Small intestine (tissue), 7 donors: Measurements from ENCODE around the gene GMPPA. TPM values are rescaled to one million over a fixed set of nuclear protein-coding genes. Genes with fewer than 3 reads are reported as not detected.

Source experiments
- DNase-seq, 2 donors: peaks; one replicate each; pipeline versions ENCODE4 v3.0.0 to v3.0.0-alpha.2; 2013
- FAIRE-seq: peaks from 2 replicates; lab custom pipeline; 2012; peaks lifted over from hg19 to GRCh38; lab: Jason Lieb, UNC
- H3K27ac ChIP-seq, 3 donors: one replicate each; pipeline ENCODE4 v1.5.1; 2013; ENCODE audit warnings: low read length in 2 of 3, mild to moderate bottlenecking in 2 of 3, control low read depth in 1 of 3, inconsistent platforms in 1 of 3, low read depth in 1 of 3, moderate library complexity in 1 of 3
- H3K27me3 ChIP-seq, 3 donors: one replicate each; pipeline ENCODE4 v1.6.1; 2013; ENCODE audit warnings: low read length in 3 of 3, inconsistent platforms in 1 of 3; ENCODE audit not compliant: control insufficient read depth in 3 of 3, insufficient read depth in 3 of 3
- H3K36me3 ChIP-seq, 3 donors: one replicate each; pipeline ENCODE4 v1.6.1; 2013; ENCODE audit warnings: low read length in 3 of 3, inconsistent platforms in 1 of 3, low read depth in 1 of 3, mild to moderate bottlenecking in 1 of 3, moderate library complexity in 1 of 3; ENCODE audit not compliant: control insufficient read depth in 3 of 3, insufficient read depth in 2 of 3
- H3K4me1 ChIP-seq, 3 donors: one replicate each; pipeline ENCODE4 v1.6.1; 2013; ENCODE audit warnings: low read length in 2 of 3, inconsistent platforms in 1 of 3, low read depth in 1 of 3, mild to moderate bottlenecking in 1 of 3, moderate library complexity in 1 of 3; ENCODE audit not compliant: control insufficient read depth in 3 of 3, insufficient read depth in 2 of 3
- H3K4me3 ChIP-seq, 3 donors: one replicate each; pipeline ENCODE4 v1.5.1; 2013; ENCODE audit warnings: low read length in 3 of 3, control low read depth in 1 of 3, inconsistent platforms in 1 of 3, low read depth in 1 of 3, mild to moderate bottlenecking in 1 of 3, moderate library complexity in 1 of 3
- H3K9me3 ChIP-seq, 2 donors: one replicate each; pipeline ENCODE4 v1.6.1; 2013; ENCODE audit warnings: low read depth in 1 of 2, low read length in 1 of 2; ENCODE audit not compliant: control insufficient read depth in 2 of 2, insufficient read depth in 1 of 2
- WGBS, 3 donors: extraction: QIAGEN DNeasy Blood & Tissue Kit; methylation state at CpG; one replicate each; pipeline ENCODE4 v1.1.7; 2013; 5-methylcytosine and 5-hydroxymethylcytosine counted together
- polyA plus RNA-seq, 4 donors: library from polyadenylated mRNA; stranded (reverse) in 3 of 4; unstranded in 1 of 4; fragments of 200-250 nt in 3 of 4; fragments of 120-200 nt in 1 of 4; gene quantifications; one replicate each; pipeline versions ENCODE4 v1.2.1 to v1.2.3, GENCODE V29; 2013
- donor health status: healthy with polysubstance abuse.
- donor health status: control.
- donor health status: control.
- donor health status: Bipolar disorder and iron deficiency.
- donor health status: healthy.

The GMPPA gene
- polyA plus RNA-seq, 4 donors, result 52.6 to 63.5 (median 61.3) TPM

DNA sequence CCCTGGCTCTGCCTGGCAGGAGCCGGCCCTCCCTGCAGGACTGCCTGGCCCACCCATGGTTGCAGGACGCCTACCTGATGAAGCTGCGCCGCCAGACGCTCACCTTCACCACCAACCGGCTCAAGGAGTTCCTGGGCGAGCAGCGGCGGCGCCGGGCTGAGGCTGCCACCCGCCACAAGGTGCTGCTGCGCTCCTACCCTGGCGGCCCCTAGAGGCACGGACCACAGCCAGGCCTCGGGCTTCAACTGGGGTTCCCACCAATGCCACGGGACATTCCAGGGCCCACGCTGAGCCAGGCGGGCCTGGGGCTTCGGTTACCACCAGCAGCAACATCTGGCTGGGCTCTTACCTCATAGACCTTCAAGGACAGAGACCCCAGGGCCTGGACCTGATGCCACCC lies 6.1 kb upstream of the GMPPA start:
- no peak overlapping the region for H3K27ac ChIP-seq
- FAIRE-seq (no peak), DNase-seq (no peak)
- no peak overlapping the region for H3K4me3 ChIP-seq
- peaks cover 0 to 11% (median 0%) of the 10 kb centered on the region in 3 donors for H3K36me3 ChIP-seq
- WGBS, 3 donors, result 54 to 63% (median 59%) methylated on average over 20 of the region's 20 CpGs
- H3K27me3 ChIP-seq, result peaks cover 0 to 77% (median 13%) of the 10 kb centered on the region in 3 donors
- H3K9me3 ChIP-seq, result no peaks in the 10 kb centered on the region
- H3K4me1 ChIP-seq, result peaks cover 0 to 21% (median 0%) of the 10 kb centered on the region in 3 donors

DNA sequence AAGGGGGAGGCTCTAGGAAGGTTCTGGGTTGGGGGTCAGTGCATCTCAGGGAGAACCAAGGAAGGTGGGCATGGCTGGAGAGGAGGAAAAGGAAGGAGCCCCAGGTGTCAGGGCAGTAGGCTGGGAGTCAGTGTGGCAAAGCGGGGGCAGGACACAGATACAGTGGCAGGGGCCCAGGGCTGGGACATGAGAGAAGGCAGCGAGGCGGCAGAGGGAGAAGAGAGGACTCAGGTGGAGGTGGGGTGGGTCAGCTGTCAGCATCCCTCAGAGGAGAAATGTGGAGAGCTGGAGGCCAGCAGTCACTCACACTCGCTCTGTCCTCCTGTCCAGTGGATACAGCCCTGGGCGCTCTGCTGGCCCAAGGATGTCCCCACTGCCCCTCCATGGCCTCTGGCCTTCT lies 5.6 kb upstream of the GMPPA start:
- DNase-seq (no peak), FAIRE-seq (no peak)
- Histone ChIP-seq H3K27me3 (peaks cover 0 to 77% (median 13%) of the 10 kb centered on the region in 3 donors), H3K9me3 (no peaks in the 10 kb centered on the region), H3K36me3 (peaks cover 0 to 11% (median 0%) of the 10 kb centered on the region in 3 donors), H3K27ac (no peak overlapping the region), H3K4me1 (peaks cover 0 to 27% (median 0%) of the 10 kb centered on the region in 3 donors), H3K4me3 (no peak overlapping the region)
- WGBS, 3 donors, result 84 to 92% (median 91%) methylated on average over 5 of the region's 5 CpGs

DNA sequence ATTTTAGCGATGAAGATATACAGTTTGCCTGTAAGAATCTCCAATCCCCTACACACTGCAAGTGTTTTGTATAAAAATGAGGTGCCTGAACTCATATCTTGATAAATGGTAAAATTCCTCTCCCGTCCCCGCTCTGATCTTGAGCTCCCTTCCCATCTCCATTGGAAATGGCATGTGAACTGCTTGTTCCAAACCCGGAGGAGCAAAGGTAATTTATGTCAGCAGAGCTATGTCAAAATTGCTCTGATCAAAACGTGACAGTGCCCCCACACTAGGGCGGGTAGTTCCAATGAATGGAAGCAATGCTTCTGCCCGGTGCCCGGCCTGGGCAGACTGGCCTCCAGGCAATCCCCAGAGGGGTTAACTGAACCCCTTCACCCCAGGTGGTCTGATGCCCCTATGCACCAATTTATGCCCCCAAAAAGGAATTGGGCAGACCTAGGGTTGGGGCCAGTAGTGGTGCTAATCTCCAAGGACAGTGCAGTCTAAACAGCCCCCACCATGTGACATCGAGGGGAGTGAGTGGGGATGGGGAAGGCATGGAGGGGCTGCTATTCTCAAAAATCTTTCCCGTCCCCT lies 3.6 kb upstream of the GMPPA start:
- no peak overlapping the region for H3K27ac ChIP-seq
- WGBS, 3 donors, result 15 to 29% (median 18%) methylated on average over 10 of the region's 10 CpGs

DNA sequence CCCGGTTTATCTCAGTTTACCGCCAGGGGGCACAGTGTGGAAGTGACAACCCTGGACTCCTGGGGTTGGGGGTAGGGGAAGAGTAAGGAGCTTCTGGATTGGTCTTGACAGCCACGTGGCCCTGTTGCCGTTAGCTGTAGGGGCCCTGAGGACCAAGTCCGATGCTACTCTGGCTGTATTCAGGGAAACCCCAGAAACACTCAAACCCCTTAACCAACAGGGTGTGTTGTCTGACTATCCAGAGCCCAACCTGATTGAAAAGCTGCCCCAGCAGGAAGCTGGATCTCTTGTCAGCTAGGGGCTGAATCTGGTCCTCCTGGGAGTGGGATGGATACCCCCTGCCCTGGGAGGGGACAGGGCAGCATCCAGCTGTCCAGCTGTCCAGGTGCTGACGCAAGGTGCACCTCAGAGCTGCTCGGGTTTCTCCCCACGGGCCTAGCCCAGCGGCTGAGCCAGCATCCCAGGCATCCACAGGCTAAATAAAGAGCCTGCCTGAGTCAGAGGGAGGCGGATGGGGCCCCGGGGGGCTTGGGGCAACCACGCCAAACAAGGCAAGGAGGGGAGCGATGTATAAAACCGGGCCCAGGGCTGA lies 3.1 kb upstream of the GMPPA start:
- DNase-seq, result peak; percentile 53 to 63
- FAIRE-seq, result no peak
- H3K27ac ChIP-seq, result no peak overlapping the region
- no peak overlapping the region for H3K4me3 ChIP-seq
- WGBS, 3 donors, result 17 to 22% (median 22%) methylated on average over 13 to 14 of the region's 14 CpGs
- no peaks in the 10 kb centered on the region for H3K9me3 ChIP-seq
- peaks cover 0 to 69% (median 10%) of the 10 kb centered on the region in 3 donors for H3K27me3 ChIP-seq
- H3K36me3 ChIP-seq, result peaks cover 0 to 4% (median 0%) of the 10 kb centered on the region in 3 donors
- peaks cover 4 to 42% (median 7%) of the 10 kb centered on the region in 3 donors for H3K4me1 ChIP-seq

More for the DNA sequence above, 3.6 kb upstream of the GMPPA start:
- Histone ChIP-seq H3K9me3 (no peaks in the 10 kb centered on the region), H3K4me1 (peaks cover 3 to 39% (median 4%) of the 10 kb centered on the region in 3 donors), H3K4me3 (no peak overlapping the region), H3K27me3 (peaks cover 0 to 73% (median 10%) of the 10 kb centered on the region in 3 donors), H3K36me3 (peaks cover 0 to 7% (median 0%) of the 10 kb centered on the region in 3 donors)
- DNase-seq (no peak), FAIRE-seq (no peak)

DNA sequence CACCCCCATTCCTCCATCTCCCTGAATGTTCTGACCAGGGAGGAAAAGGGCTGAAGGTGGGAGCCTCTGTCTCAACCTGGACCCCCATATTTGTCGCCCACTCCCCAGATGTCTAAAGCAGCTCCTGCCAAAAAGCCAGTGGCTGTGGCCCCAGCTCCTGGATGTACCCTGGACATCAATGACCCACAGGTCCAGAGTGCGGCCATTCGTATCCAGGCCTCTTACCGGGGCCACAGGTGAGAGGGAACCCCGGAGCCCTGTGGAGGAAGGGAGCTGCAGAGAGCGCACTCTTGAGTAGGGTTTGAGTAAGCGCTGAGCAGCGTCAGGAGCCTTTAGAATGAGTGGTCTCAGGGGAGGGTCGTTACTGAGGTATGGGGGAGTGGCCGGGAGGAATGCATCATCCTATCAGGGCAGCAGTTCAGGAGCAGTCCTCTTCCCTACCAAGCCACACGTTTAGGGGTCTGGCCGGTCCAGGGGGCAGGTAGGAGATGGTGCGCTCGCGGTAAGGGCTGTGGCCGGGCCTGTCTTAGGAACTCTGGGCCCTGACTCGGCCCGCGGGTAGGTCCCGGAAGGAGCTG lies 2.4 kb upstream of the GMPPA start:
- Histone ChIP-seq H3K4me3 (peak overlapping the region in 1 of 3 donors; percentile 77), H3K27me3 (peaks cover 0 to 69% (median 10%) of the 10 kb centered on the region in 3 donors), H3K4me1 (peaks cover 4 to 49% (median 7%) of the 10 kb centered on the region in 3 donors), H3K27ac (no peak overlapping the region), H3K36me3 (peaks cover 0 to 9% (median 0%) of the 10 kb centered on the region in 3 donors), H3K9me3 (no peaks in the 10 kb centered on the region)
- DNase-seq (no peak), FAIRE-seq (no peak)
- 25 to 27% (median 27%) methylated on average over 19 to 20 of the region's 20 CpGs for WGBS, 3 donors

DNA sequence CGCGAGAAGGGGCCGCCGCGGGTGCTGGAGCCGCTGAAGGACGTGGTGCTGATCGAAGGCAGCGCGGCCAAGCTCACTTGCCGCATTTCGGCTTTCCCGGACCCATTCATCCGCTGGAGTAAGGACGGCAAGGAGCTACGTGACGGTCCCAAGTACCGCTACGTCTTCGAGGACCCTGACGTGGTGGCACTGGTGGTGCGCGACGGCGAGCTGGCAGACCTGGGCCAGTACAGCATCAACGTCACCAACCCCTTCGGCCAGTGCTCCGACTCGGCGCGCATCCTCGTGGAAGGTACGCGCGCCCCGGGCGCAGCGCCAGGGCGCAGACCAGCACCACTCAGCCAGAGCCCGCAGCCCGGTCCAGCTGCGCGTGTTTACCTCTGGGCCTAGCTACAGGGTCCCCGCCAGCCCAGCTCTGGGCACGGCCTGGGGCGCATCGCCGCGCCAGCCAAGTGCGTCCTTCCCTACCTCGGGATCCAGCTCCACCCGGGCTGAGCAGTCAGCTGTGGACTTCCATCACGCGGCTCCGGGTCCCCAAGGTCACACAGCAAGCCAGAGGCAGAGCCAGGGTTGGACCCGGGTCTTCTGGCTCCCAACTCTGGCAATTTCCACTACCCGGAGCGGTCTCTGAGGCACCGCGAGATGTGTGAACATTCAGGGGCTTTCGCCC lies 1.7 kb upstream of the GMPPA start:
- no peak for FAIRE-seq
- DNase-seq, result peak; percentile 19 to 53
- Histone ChIP-seq H3K4me3 (peak overlapping the region in 2 of 3 donors; percentile 77 to 79), H3K4me1 (peaks cover 4 to 55% (median 7%) of the 10 kb centered on the region in 3 donors), H3K36me3 (peaks cover 0 to 15% (median 0%) of the 10 kb centered on the region in 3 donors), H3K27me3 (peaks cover 0 to 64% (median 10%) of the 10 kb centered on the region in 3 donors), H3K9me3 (no peaks in the 10 kb centered on the region), H3K27ac (no peak overlapping the region)
- WGBS, 3 donors, result 8 to 11% (median 9%) methylated on average over 38 to 61 of the region's 61 CpGs

DNA sequence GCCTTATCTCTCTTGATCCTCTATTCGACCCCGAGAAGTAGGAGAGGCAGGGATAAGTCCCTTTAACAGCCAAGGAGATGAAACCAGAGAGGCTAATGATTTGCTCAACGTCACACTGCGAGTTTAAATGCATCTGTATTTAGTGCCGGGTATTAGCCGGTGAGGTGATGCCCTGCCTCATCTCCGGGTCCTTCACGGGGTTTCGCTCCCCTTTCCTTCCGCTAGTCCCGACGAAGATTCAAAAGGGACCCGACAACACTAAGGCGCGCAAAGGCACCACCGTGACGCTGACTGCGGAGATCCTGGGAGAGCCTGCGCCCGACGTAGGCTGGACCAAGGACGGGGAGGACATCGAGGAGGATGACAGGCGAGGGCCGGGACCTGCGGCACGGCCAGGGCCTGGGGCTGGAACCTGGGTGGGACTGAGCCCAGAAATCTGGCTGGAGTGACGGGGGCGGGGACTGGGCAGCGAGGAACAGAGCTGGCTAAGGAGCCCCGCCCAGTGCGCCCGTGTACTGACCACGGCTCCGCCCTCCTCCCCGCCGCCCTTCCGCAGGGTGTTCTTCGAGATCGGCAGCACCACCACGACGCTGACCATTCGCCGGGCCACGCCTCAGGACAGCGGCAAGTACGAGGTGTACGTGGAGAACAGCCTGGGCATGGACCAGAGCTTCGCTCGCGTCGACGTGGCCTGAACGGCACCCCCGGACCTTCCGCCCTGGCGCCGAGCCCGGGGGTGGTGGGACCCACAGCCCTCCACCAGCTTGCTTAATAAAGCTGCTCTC lies 1.0 kb upstream of the GMPPA start:
- no peak for FAIRE-seq
- peaks cover 4 to 55% (median 7%) of the 10 kb centered on the region in 3 donors for H3K4me1 ChIP-seq
- H3K9me3 ChIP-seq, result no peaks in the 10 kb centered on the region
- DNase-seq, result peak; percentile 81 to 89
- 0 to 2% (median 2%) methylated on average over 55 to 59 of the region's 59 CpGs for WGBS, 3 donors
- peak overlapping the region; percentile 44 to 79 (median 77) for H3K4me3 ChIP-seq
- peak overlapping the region; percentile 94 to 99 (median 99) for H3K27ac ChIP-seq
- H3K36me3 ChIP-seq, result peaks cover 0 to 22% (median 0%) of the 10 kb centered on the region in 3 donors
- peaks cover 0 to 56% (median 10%) of the 10 kb centered on the region in 3 donors for H3K27me3 ChIP-seq
